Measurements from ENCODE around the gene ARHGAP25. TPM values are rescaled to one million over a fixed set of nuclear protein-coding genes. Genes with fewer than 3 reads are reported as not detected.

The ARHGAP25 gene
- total and polyA plus RNA-seq, 2 of the 4 experiments (the other 2 are of a cell fraction), result 0.29 to 0.36 TPM

DNA sequence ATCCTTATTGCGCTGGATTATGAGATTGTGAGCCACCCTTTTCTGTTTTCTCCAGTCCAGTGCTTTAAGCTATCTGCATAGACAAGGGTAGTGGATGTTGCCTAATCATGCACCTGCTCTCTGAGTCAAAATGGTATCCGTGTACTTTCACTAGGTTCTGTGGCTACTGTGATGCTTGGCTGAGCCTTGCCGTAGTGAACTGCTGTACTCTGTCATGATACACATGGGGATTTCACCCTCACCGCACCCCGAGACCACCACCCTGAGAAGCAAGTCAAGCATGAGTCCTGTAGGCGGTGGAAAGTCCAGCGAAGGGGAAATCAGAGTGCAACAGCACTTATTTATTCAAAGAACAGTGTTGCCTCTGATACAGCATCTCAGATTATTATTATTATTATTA is 55.0 kb downstream of the ARHGAP25 start:
- no TSS peak for BruUV-seq (replicated peaks)
- in situ Hi-C loops (cut with MboI; ENCODE audit: low sequenced_read_pairs), result no loop called here
- intact Hi-C loops (cut with micrococcal nuclease), result no loop called here
- Histone ChIP-seq H2BK5ac (ENCODE audit: low read depth, low read length, poor library complexity, severe bottlenecking) (no peak overlapping the region), H3K18ac (ENCODE audit: low read depth, low read length) (no peak overlapping the region), H3K9me1 (ENCODE audit: insufficient read depth, low read length) (no peaks in the 10 kb centered on the region), H2AK9ac (replicated peaks; ENCODE audit: low read depth, low read length, poor library complexity) (no peak overlapping the region), H3K9me3 (ENCODE audit: control insufficient read depth, insufficient read depth, low read length) (no peaks in the 10 kb centered on the region), H3K56ac (ENCODE audit: extremely low read depth, insufficient read depth, low read length) (no peak overlapping the region), H3K4me3 (ENCODE audit: insufficient read depth, low read depth, low read length) (no peak overlapping the region), H3K4me2 (ENCODE audit: low read depth, low read length) (no peak overlapping the region), H3K9ac (ENCODE audit: low read depth, low read length) (no peak overlapping the region), H4K20me1 (ENCODE audit: insufficient read depth, low read length) (no peaks in the 10 kb centered on the region), H3K14ac (replicated peaks; ENCODE audit: low read depth, low read length) (no peak overlapping the region), H3K36me3 (ENCODE audit: control insufficient read depth, insufficient read depth, low read length) (no peaks in the 10 kb centered on the region), H3K27me3 (ENCODE audit: control insufficient read depth, insufficient read depth, low read length) (peaks cover 16% of the 10 kb centered on the region; the same call in 1 of the 2 replicates), H2BK20ac (ENCODE audit: low read depth, low read length) (no peak overlapping the region), H4K5ac (ENCODE audit: low read depth, low read length) (no peak overlapping the region), H3K4ac (ENCODE audit: low read depth, low read length) (no peak overlapping the region), H2AFZ (replicated peaks; ENCODE audit: low read length, poor library complexity) (no peak overlapping the region), H2BK15ac (ENCODE audit: low read depth, low read length) (no peak overlapping the region), H4K91ac (ENCODE audit: insufficient read depth, low read depth, low read length) (no peak overlapping the region), H2BK120ac (ENCODE audit: low read depth, low read length) (no peak overlapping the region), H2AK5ac (ENCODE audit: low read depth, low read length) (no peak overlapping the region), H3K23ac (ENCODE audit: low read depth, low read length) (no peak overlapping the region), H4K8ac (ENCODE audit: low read depth in 2 of 2, low read length in 2 of 2) (no peak overlapping the region), H3K4me1 (ENCODE audit: control insufficient read depth, insufficient read depth, low read length) (no peaks in the 10 kb centered on the region), H3K27ac (ENCODE audit: insufficient read depth, low read length) (no peak overlapping the region), H3K79me1 (ENCODE audit: low read depth in 1 of 2, low read length in 2 of 2) (no peaks in the 10 kb centered on the region)
- POLR2A ChIA-PET (ENCODE audit: unreplicated experiment), result no interaction called here
- TF ChIP-seq RCOR1 (IDR thresholded peaks at IDR 0.05; ENCODE audit: insufficient replicate concordance, low read length), result no peak
- no peak for TF ChIP-seq MAZ (IDR thresholded peaks at IDR 0.05; ENCODE audit: borderline replicate concordance, low read depth, low read length)
- TF ChIP-seq FOS (IDR thresholded peaks at IDR 0.05; ENCODE audit: low read depth, low read length), result no peak
- TF ChIP-seq SMC3 (IDR thresholded peaks at IDR 0.05; ENCODE audit: low read depth, low read length), result no peak
- no peak for TF ChIP-seq ELK1 (IDR thresholded peaks at IDR 0.05; ENCODE audit: borderline replicate concordance, low read depth, low read length)
- no peak for TF ChIP-seq RAD21 (IDR thresholded peaks at IDR 0.05; ENCODE audit: low read length)
- TF ChIP-seq CEBPB (IDR thresholded peaks at IDR 0.05; ENCODE audit: low read depth, low read length), result no peak
- no peak for TF ChIP-seq POLR2A (IDR thresholded peaks at IDR 0.05; ENCODE audit: low read depth, low read length)
- no peak for TF ChIP-seq BHLHE40 (IDR thresholded peaks at IDR 0.05; ENCODE audit: low read depth, low read length)
- no peak for TF ChIP-seq RFX5 (IDR thresholded peaks at IDR 0.05; ENCODE audit: low read depth, low read length)
- TF ChIP-seq, protein P1, sequence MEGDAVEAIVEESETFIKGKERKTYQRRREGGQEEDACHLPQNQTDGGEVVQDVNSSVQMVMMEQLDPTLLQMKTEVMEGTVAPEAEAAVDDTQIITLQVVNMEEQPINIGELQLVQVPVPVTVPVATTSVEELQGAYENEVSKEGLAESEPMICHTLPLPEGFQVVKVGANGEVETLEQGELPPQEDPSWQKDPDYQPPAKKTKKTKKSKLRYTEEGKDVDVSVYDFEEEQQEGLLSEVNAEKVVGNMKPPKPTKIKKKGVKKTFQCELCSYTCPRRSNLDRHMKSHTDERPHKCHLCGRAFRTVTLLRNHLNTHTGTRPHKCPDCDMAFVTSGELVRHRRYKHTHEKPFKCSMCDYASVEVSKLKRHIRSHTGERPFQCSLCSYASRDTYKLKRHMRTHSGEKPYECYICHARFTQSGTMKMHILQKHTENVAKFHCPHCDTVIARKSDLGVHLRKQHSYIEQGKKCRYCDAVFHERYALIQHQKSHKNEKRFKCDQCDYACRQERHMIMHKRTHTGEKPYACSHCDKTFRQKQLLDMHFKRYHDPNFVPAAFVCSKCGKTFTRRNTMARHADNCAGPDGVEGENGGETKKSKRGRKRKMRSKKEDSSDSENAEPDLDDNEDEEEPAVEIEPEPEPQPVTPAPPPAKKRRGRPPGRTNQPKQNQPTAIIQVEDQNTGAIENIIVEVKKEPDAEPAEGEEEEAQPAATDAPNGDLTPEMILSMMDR (conservative IDR thresholded peaks at IDR 0.05; ENCODE audit: low read depth, low read length), result no peak
- dilution Hi-C loops (cut with HindIII; ENCODE audit: low sequenced_read_pairs, unreplicated experiment), result no loop called here
- DNase-seq (no peak), ATAC-seq (ENCODE audit: low read depth) (no peak)
- WGBS, 2 experiments (ENCODE audit: extremely low coverage in 2 of 2, insufficient read length in 1 of 2), result 86% methylated on average over 3 of the region's 7 CpGs; no CpG with 5 or more reads in 1 of the 2 experiments
- CTCF ChIA-PET, result no interaction called here
